ENCODE measurements around the gene PDE6D.
"Not testable (repeated sequence)": the region's sequence is repeated elsewhere in the genome, so short reads cannot be mapped to it uniquely, and the experiment has no call there.

Gene PDE6D

DNA sequence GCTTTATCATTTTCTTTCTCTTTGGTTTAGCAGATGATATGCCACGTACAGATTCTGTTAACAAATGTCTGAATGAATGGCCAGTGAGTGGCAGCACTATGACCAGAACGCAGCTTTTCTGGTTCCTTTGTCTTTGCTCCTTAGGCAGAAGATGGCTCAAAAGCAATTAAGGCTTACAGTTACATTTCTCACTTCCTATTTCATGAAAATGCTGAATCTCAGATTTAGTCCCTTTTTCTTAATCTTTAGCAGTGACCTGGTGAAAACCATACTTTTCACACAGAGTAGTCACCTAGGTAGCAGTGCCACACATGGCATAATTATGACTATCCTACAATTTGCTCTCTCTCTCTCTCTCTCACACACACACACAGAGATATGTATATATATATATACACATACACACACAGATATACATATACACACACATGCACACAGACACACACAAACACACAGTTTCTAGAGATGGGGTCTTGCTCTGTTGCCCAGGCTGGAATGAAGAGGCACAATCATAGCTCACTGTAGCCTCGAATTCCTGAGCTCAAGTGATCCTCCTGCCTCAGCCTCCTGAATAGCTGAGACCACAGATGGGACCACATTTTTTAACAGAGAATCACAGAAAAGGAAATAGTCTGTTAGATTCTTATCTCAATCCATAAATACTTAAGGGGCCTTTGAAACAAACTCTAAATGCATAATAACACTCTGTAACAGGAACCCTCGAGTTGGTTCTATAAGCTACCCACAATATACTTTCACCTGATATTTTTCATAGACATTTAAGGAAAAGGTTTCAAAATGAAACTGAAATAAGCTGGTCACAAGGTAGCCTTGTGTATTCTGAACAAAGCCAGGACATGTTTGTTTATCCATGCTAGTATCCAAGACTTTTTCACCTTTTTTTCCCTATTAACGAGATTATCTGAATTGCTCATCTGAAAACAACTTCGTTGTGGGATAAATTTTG lies 11.6 kb downstream of the PDE6D start:
- Histone ChIP-seq H3K4me1 (ENCODE audit: control insufficient read depth in 1 of 2, insufficient read depth in 2 of 2, low read length in 2 of 2) (no peaks in the 10 kb centered on the region), H3K36me3 (ENCODE audit: control insufficient read depth in 1 of 2, insufficient read depth in 2 of 2, low read length in 2 of 2) (no peaks in the 10 kb centered on the region), H3K9ac (ENCODE audit: low read depth in 1 of 2, low read length in 2 of 2) (no peak overlapping the region), H3K27ac (ENCODE audit: low read depth, low read length) (no peak overlapping the region), H3K27me3 (ENCODE audit: control insufficient read depth in 1 of 2, insufficient read depth in 2 of 2, low read length in 2 of 2) (no peaks in the 10 kb centered on the region), H3K4me3 (ENCODE audit: low read depth in 1 of 2, low read length in 2 of 2) (no peak overlapping the region), H3K9me3 (ENCODE audit: control insufficient read depth in 1 of 2, low read length in 2 of 2) (no peaks in the 10 kb centered on the region)

- Histone ChIP-seq H3K36me3 (ENCODE audit: control insufficient read depth in 1 of 2, insufficient read depth in 2 of 2, low read length in 2 of 2) (no peaks in the 10 kb centered on the region), H3K9me3 (ENCODE audit: control insufficient read depth in 1 of 2, low read length in 2 of 2) (no peaks in the 10 kb centered on the region), H3K4me3 (ENCODE audit: low read depth in 1 of 2, low read length in 2 of 2) (no peak overlapping the region), H3K27me3 (ENCODE audit: control insufficient read depth in 1 of 2, insufficient read depth in 2 of 2, low read length in 2 of 2) (no peaks in the 10 kb centered on the region), H3K27ac (ENCODE audit: low read depth, low read length) (no peak overlapping the region), H3K4me1 (ENCODE audit: control insufficient read depth in 1 of 2, insufficient read depth in 2 of 2, low read length in 2 of 2) (no peaks in the 10 kb centered on the region), H3K9ac (ENCODE audit: low read depth in 1 of 2, low read length in 2 of 2) (no peak overlapping the region)
These were observed 15.6 kb downstream of the PDE6D start for GRCh38 chr2:231765496-231765929.

DNA sequence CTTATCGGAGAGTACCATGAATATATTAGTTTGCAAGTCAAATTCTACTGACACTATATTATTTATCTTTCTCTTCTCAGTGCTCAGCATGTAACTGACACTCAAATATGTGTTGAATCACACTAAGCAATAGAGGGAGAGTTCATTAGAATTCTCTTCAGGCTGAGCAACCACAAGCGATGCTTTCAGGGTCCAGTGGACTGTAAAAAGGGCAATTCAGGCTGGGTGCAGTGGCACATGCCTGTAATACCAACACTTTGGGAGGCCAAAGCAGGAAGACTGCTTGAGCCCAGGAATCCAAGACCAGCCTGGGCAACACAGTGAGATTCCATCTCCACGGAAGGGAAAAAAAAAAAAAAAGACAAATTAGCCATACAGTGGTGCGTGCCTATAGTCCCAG lies 16.3 kb downstream of the PDE6D start:
- no peaks in the 10 kb centered on the region for H3K27me3 ChIP-seq (ENCODE audit: control insufficient read depth in 1 of 2, insufficient read depth in 2 of 2, low read length in 2 of 2)
- H3K27ac ChIP-seq (ENCODE audit: low read depth, low read length): no peak overlapping the region
- H3K9ac ChIP-seq (ENCODE audit: low read depth in 1 of 2, low read length in 2 of 2): no peak overlapping the region
- H3K9me3 ChIP-seq (ENCODE audit: control insufficient read depth in 1 of 2, low read length in 2 of 2): no peaks in the 10 kb centered on the region
- H3K36me3 ChIP-seq (ENCODE audit: control insufficient read depth in 1 of 2, insufficient read depth in 2 of 2, low read length in 2 of 2): no peaks in the 10 kb centered on the region
- no peak overlapping the region for H3K4me3 ChIP-seq (ENCODE audit: low read depth in 1 of 2, low read length in 2 of 2)
- H3K4me1 ChIP-seq (ENCODE audit: control insufficient read depth in 1 of 2, insufficient read depth in 2 of 2, low read length in 2 of 2): no peaks in the 10 kb centered on the region

DNA sequence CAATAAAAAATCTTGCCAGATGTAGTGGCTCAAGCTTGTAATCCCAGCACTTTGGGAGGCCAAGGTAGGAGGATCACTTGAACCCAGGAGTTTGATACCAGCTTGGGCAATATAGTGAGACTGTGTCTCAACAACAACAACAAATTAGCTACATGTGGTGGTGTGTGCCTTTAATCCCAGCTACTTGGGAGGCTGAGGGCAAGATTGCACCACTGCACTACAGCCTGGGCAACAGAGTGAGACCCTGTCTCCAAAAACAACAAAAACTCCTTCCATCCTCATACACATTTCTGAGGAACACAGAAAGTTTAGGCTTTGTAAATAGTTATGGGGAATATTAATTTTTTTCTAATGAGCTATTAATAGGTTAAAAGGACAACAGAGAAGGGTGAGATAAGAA lies 17.0 kb downstream of the PDE6D start:
- H3K9me3 ChIP-seq (ENCODE audit: control insufficient read depth in 1 of 2, low read length in 2 of 2): no peaks in the 10 kb centered on the region
- H3K4me1 ChIP-seq (ENCODE audit: control insufficient read depth in 1 of 2, insufficient read depth in 2 of 2, low read length in 2 of 2): no peaks in the 10 kb centered on the region
- no peaks in the 10 kb centered on the region for H3K36me3 ChIP-seq (ENCODE audit: control insufficient read depth in 1 of 2, insufficient read depth in 2 of 2, low read length in 2 of 2)
- H3K27ac ChIP-seq (ENCODE audit: low read depth, low read length): no peak overlapping the region
- no peak overlapping the region for H3K9ac ChIP-seq (ENCODE audit: low read depth in 1 of 2, low read length in 2 of 2)
- H3K4me3 ChIP-seq (ENCODE audit: low read depth in 1 of 2, low read length in 2 of 2): no peak overlapping the region
- H3K27me3 ChIP-seq (ENCODE audit: control insufficient read depth in 1 of 2, insufficient read depth in 2 of 2, low read length in 2 of 2): no peaks in the 10 kb centered on the region

- H3K9ac ChIP-seq (ENCODE audit: low read depth in 1 of 2, low read length in 2 of 2): no peak overlapping the region
- H3K36me3 ChIP-seq (ENCODE audit: control insufficient read depth in 1 of 2, insufficient read depth in 2 of 2, low read length in 2 of 2): no peaks in the 10 kb centered on the region
- H3K9me3 ChIP-seq (ENCODE audit: control insufficient read depth in 1 of 2, low read length in 2 of 2): no peaks in the 10 kb centered on the region
- no peaks in the 10 kb centered on the region for H3K27me3 ChIP-seq (ENCODE audit: control insufficient read depth in 1 of 2, insufficient read depth in 2 of 2, low read length in 2 of 2)
- H3K4me1 ChIP-seq (ENCODE audit: control insufficient read depth in 1 of 2, insufficient read depth in 2 of 2, low read length in 2 of 2): no peaks in the 10 kb centered on the region
- H3K27ac ChIP-seq (ENCODE audit: low read depth, low read length): no peak overlapping the region
- H3K4me3 ChIP-seq (ENCODE audit: low read depth in 1 of 2, low read length in 2 of 2): no peak overlapping the region
These were observed 19.3 kb downstream of the PDE6D start for GRCh38 chr2:231761735-231762134.

GRCh38 chr2:231752061-231752460 lies 29.0 kb downstream of the PDE6D start:
- Histone ChIP-seq H3K4me1 (ENCODE audit: control insufficient read depth in 1 of 2, insufficient read depth in 2 of 2, low read length in 2 of 2) (no peaks in the 10 kb centered on the region), H3K27me3 (ENCODE audit: control insufficient read depth in 1 of 2, insufficient read depth in 2 of 2, low read length in 2 of 2) (no peaks in the 10 kb centered on the region), H3K27ac (ENCODE audit: low read depth, low read length) (no peak overlapping the region), H3K36me3 (ENCODE audit: control insufficient read depth in 1 of 2, insufficient read depth in 2 of 2, low read length in 2 of 2) (no peaks in the 10 kb centered on the region), H3K9me3 (ENCODE audit: control insufficient read depth in 1 of 2, low read length in 2 of 2) (no peaks in the 10 kb centered on the region), H3K9ac (ENCODE audit: low read depth in 1 of 2, low read length in 2 of 2) (no peak overlapping the region), H3K4me3 (ENCODE audit: low read depth in 1 of 2, low read length in 2 of 2) (no peak overlapping the region)

DNA sequence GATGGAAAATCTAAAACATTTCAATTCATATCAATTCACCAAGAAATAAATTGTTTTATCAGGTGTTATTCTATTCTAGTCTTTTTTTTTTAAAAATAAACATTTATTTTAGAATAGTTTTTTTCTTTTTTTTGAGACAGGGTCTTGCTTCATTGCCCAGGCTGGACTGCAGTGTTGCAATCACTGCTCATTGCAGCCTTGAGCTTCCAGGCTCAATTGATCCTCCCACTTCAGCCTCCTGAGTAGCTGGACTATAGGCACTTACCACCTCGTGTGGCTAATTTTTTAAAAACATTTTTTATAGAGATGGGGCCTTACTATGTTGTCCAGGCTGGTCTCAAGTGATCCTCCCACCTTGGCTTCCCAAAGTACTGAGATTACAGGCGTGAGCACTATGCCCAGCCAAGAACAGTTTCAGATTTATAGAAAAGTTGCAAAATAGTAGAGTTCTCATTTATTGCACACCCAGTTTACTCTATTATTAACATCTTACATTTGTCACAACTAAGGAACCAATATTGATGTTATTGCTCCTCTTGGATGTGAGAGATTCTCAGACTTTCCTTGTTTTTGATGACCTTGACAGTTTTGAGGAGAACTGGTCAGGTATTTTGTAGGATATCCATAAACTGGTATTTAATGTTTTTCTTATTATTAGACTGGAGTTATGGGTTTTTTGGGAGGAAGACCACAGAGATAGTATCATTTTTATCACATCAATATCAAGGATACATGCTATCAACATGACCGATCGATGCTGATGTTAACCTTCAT lies 29.9 kb downstream of the PDE6D start:
- no peaks in the 10 kb centered on the region for H3K4me1 ChIP-seq (ENCODE audit: control insufficient read depth in 1 of 2, insufficient read depth in 2 of 2, low read length in 2 of 2)
- H3K27ac ChIP-seq (ENCODE audit: low read depth, low read length): no peak overlapping the region
- no peak overlapping the region for H3K4me3 ChIP-seq (ENCODE audit: low read depth in 1 of 2, low read length in 2 of 2)
- H3K9me3 ChIP-seq (ENCODE audit: control insufficient read depth in 1 of 2, low read length in 2 of 2): no peaks in the 10 kb centered on the region
- H3K9ac ChIP-seq (ENCODE audit: low read depth in 1 of 2, low read length in 2 of 2): no peak overlapping the region
- H3K27me3 ChIP-seq (ENCODE audit: control insufficient read depth in 1 of 2, insufficient read depth in 2 of 2, low read length in 2 of 2): no peaks in the 10 kb centered on the region
- H3K36me3 ChIP-seq (ENCODE audit: control insufficient read depth in 1 of 2, insufficient read depth in 2 of 2, low read length in 2 of 2): no peaks in the 10 kb centered on the region

DNA sequence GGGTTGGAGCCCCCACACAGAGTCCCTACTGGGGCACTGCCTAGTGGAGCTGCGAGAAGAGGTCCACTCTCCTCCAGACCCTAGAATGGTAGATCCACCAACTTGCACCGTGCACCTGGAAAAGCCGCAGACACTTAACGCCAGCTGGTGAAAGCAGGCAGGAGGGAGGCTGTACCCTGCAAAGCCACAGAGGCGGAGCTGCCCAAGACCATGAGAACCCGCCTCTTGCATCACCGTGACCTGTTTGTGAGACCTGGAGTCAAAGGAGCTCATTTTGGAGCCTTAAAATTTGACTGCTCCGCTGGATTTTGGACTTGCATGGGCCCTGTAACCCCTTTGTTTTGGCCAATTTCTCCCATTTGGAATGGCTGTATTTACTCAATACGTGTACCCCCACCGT lies 32.1 kb downstream of the PDE6D start:
- not testable (repeated sequence) for H3K9me3 ChIP-seq (ENCODE audit: control insufficient read depth in 1 of 2, low read length in 2 of 2); H3K27me3 ChIP-seq (ENCODE audit: control insufficient read depth in 1 of 2, insufficient read depth in 2 of 2, low read length in 2 of 2); H3K27ac ChIP-seq (ENCODE audit: low read depth, low read length); H3K36me3 ChIP-seq (ENCODE audit: control insufficient read depth in 1 of 2, insufficient read depth in 2 of 2, low read length in 2 of 2); H3K4me1 ChIP-seq (ENCODE audit: control insufficient read depth in 1 of 2, insufficient read depth in 2 of 2, low read length in 2 of 2); H3K4me3 ChIP-seq (ENCODE audit: low read depth in 1 of 2, low read length in 2 of 2); H3K9ac ChIP-seq (ENCODE audit: low read depth in 1 of 2, low read length in 2 of 2)

DNA sequence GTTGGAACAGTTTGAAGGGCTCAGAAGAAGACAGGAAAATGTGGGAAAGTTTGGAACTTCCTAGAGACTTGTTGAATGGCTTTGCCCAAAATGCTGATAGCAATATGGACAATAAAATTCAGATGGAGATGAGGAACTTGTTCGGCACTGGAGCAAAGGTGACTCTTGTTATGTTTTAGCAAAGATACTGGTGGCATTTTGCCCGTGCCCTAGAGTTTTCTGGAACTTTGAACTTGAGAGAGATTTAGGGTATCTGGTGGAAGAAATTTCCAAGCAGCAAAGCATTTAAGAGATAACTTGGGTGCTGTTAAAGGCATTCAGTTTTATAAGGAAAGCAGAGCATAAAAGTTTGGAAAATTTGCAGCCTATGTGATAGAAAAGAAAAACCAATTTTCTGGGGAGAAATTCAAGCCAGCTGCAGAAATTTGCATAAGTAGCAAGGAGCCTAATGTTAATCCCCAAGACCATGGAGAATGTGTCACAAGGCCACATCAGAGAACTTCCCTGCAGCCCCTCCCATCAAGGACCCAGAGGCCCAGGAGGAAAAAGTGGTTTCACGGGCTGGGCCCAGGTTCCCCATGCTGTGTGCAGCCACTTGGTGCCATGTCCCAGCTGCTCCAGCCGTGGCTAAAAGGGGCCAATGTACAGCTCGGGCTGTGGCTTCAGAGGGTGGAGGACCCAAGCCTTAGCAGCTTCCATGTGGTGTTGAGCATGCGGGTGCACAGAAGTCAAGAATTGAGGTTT lies 32.8 kb downstream of the PDE6D start:
- H3K9me3 ChIP-seq (ENCODE audit: control insufficient read depth in 1 of 2, low read length in 2 of 2): not testable (repeated sequence)

More for the DNA sequence above, 32.8 kb downstream of the PDE6D start:
- not testable (repeated sequence) for H3K27ac ChIP-seq (ENCODE audit: low read depth, low read length); H3K9ac ChIP-seq (ENCODE audit: low read depth in 1 of 2, low read length in 2 of 2); H3K27me3 ChIP-seq (ENCODE audit: control insufficient read depth in 1 of 2, insufficient read depth in 2 of 2, low read length in 2 of 2); H3K4me1 ChIP-seq (ENCODE audit: control insufficient read depth in 1 of 2, insufficient read depth in 2 of 2, low read length in 2 of 2); H3K4me3 ChIP-seq (ENCODE audit: low read depth in 1 of 2, low read length in 2 of 2); H3K36me3 ChIP-seq (ENCODE audit: control insufficient read depth in 1 of 2, insufficient read depth in 2 of 2, low read length in 2 of 2)
